Endothelial cell of umbilical vein (primary cell): ENCODE results near the gene SAA2. TPM values are rescaled to one million over a fixed set of nuclear protein-coding genes. Genes with fewer than 3 reads are reported as not detected.

Experiments
- BruUV-seq: library from RNA; stranded (reverse); fragments of 400-500 nt; replicated peaks from 2 replicates; lab custom pipeline; 2021; lab: Mats Ljungman, UMichigan
- CTCF ChIA-PET: fragments of 300-600, 350-600 bp; sonication (Branson Sonifier 250); formaldehyde crosslinking; loops from one replicate; lab custom pipeline; 2021; ENCODE audit warnings: antibody characterized with exemption, inconsistent platforms; lab: Charles Lee
- POLR2A ChIA-PET: fragments of 300-600, 350-600 bp; sonication (Branson Sonifier 250); formaldehyde crosslinking; loops from one replicate; lab custom pipeline; 2021; ENCODE audit warnings: antibody characterized with exemption, inconsistent platforms; lab: Charles Lee
- DNase-seq: peaks from one replicate; pipeline ENCODE4 v3.0.0-alpha.2; 2011; ENCODE audit warnings: low read depth, low spot score
- FAIRE-seq: peaks from 2 replicates; lab custom pipeline; 2011; peaks lifted over from hg19 to GRCh38; lab: Jason Lieb, UNC
- H2AFZ ChIP-seq: 2 replicates; pipeline ENCODE4 v1.6.0; 2012; ENCODE audit warnings: low read depth, low read length, control low read depth, inconsistent platforms
- H3K27ac ChIP-seq: 2 replicates; pipeline ENCODE4 v1.5.1; 2011; ENCODE audit warnings: low read depth, mild to moderate bottlenecking, control low read depth, low read length, moderate library complexity; ENCODE audit not compliant: insufficient read depth
- H3K27me3 ChIP-seq, 2 experiments: 2 replicates each; pipeline versions ENCODE4 v1.6.0 to v1.6.1; 2011; ENCODE audit warnings: low read length in 2 of 2, mixed read lengths in 1 of 2; ENCODE audit not compliant: control insufficient read depth in 2 of 2, insufficient read depth in 2 of 2
- H3K36me3 ChIP-seq, 2 experiments: 2 replicates in 1 of 2; 3 replicates in 1 of 2; pipeline ENCODE4 v1.5.1; 2011; ENCODE audit warnings: low read length in 2 of 2, mild to moderate bottlenecking in 1 of 2, moderate library complexity in 1 of 2; ENCODE audit not compliant: control insufficient read depth in 2 of 2, insufficient read depth in 2 of 2; ENCODE audit errors: extremely low read depth in 1 of 2
- H3K4me1 ChIP-seq: 3 replicates; pipeline ENCODE4 v1.5.1; 2011; ENCODE audit warnings: mild to moderate bottlenecking, low read length; ENCODE audit not compliant: control insufficient read depth, insufficient read depth; ENCODE audit errors: extremely low read depth
- H3K4me2 ChIP-seq: 2 replicates; pipeline ENCODE4 v1.6.1; 2011; ENCODE audit warnings: low read length, control low read depth, mixed read lengths; ENCODE audit not compliant: insufficient read depth
- H3K4me3 ChIP-seq, 3 experiments: fragments of 200-600 bp in 1 of 3; sonication (generic), shearing (Covaris generic) in 1 of 3; replicated peaks in 1 of 3; 2 replicates each; pipeline ENCODE4 v1.5.1; 2011 to 2016; ENCODE audit warnings: control low read depth in 3 of 3, low read length in 3 of 3, mild to moderate bottlenecking in 2 of 3, inconsistent platforms in 1 of 3, low read depth in 1 of 3, moderate library complexity in 1 of 3; ENCODE audit not compliant: insufficient read depth in 1 of 3
- H3K79me2 ChIP-seq: 2 replicates; pipeline ENCODE4 v1.6.0; 2012; ENCODE audit warnings: low read length, inconsistent platforms; ENCODE audit not compliant: control insufficient read depth, insufficient read depth
- H3K9ac ChIP-seq: replicated peaks from 2 replicates; pipeline ENCODE3; 2011; ENCODE audit warnings: low read length, control low read depth; ENCODE audit not compliant: insufficient read depth; ENCODE audit errors: extremely low read depth
- H3K9me1 ChIP-seq: replicated peaks from 3 replicates; pipeline ENCODE4 v1.6.0; 2011; ENCODE audit warnings: mild to moderate bottlenecking, low read length; ENCODE audit not compliant: control insufficient read depth, insufficient read depth; ENCODE audit errors: extremely low read depth
- H3K9me3 ChIP-seq: replicated peaks from 2 replicates; pipeline ENCODE4 v1.5.1; 2012; ENCODE audit warnings: low read length, inconsistent platforms; ENCODE audit not compliant: control insufficient read depth, insufficient read depth
- H4K20me1 ChIP-seq: replicated peaks from 2 replicates; pipeline ENCODE3; 2011; ENCODE audit warnings: mild to moderate bottlenecking, low read length; ENCODE audit not compliant: control insufficient read depth, insufficient read depth; ENCODE audit errors: extremely low read depth
- EZH2 ChIP-seq: IDR thresholded peaks from 2 replicates; pipeline ENCODE4 v1.6.1; 2012; ENCODE audit warnings: borderline replicate concordance, low read depth, mild to moderate bottlenecking, moderate library complexity, low read length, inconsistent platforms; ENCODE audit not compliant: severe bottlenecking
- FOS ChIP-seq: IDR thresholded peaks from 2 replicates; pipeline ENCODE4 v1.6.1; 2011; ENCODE audit warnings: mild to moderate bottlenecking, low read length, moderate library complexity, borderline replicate concordance; ENCODE audit not compliant: insufficient read depth
- GATA2 ChIP-seq: IDR thresholded peaks from 2 replicates; pipeline ENCODE4 v1.7.0; 2011; ENCODE audit warnings: low read depth, mild to moderate bottlenecking, moderate library complexity, mixed read lengths, low read length; ENCODE audit not compliant: insufficient read length, insufficient read depth
- JUN ChIP-seq: IDR thresholded peaks from 2 replicates; pipeline ENCODE4 v1.6.1; 2011; ENCODE audit warnings: borderline replicate concordance, low read depth; ENCODE audit not compliant: insufficient read length, insufficient read depth
- MYC ChIP-seq: IDR thresholded peaks from one replicate; pipeline ENCODE4 v1.6.1; 2011; ENCODE audit warnings: mild to moderate bottlenecking, low read depth, low read length
- POLR2A ChIP-seq: IDR thresholded peaks from 2 replicates; pipeline ENCODE4 v1.6.1; 2012; ENCODE audit warnings: low read depth, mild to moderate bottlenecking, control low read depth, low read length
- POLR2AphosphoS5 ChIP-seq: IDR thresholded peaks from 2 replicates; pipeline ENCODE4 v1.6.1; 2012; ENCODE audit warnings: low read depth, mild to moderate bottlenecking, control low read depth, low read length, moderate library complexity; ENCODE audit not compliant: insufficient read depth
- dilution Hi-C: fragments of 300-500 bp; cut with MboI; formaldehyde crosslinking; loops from one replicate; pipeline ENCODE4 v1.15.0; 2019; ENCODE audit warnings: low sequenced_read_pairs; ENCODE audit not compliant: extremely low pct_ligation_motif_present
- intact Hi-C: fragments of 100-400 bp; cut with micrococcal nuclease; formaldehyde crosslinking; loops from one replicate; pipeline ENCODE4 v1.10.0; 2022
- polyA plus RNA-seq, 4 experiments: library from polyadenylated mRNA; depleted of rRNA in 3 of 4; stranded (reverse) in 3 of 4; unstranded in 1 of 4; fragments of >200 nt; gene quantifications; 2 replicates each; pipeline versions ENCODE4 v1.2.1 to v1.2.3, GENCODE V29; 2011 to 2012; ENCODE audit warnings: missing spikeins in 1 of 4
- total RNA-seq: library from RNA; stranded (reverse); gene quantifications from 2 replicates; pipeline ENCODE4 v1.2.3, GENCODE V29; 2021
- TF ChIP-seq, protein P1 (sequence below), 2 donors: IDR thresholded peaks; 1 replicate in 1 of 2; 2 replicates in 1 of 2; pipeline ENCODE4 v1.5.1; 2011; ENCODE audit warnings: low read length in 2 of 2, mild to moderate bottlenecking in 2 of 2, moderate library complexity in 2 of 2, control low read depth in 1 of 2, inconsistent platforms in 1 of 2, low read depth in 1 of 2; ENCODE audit not compliant: insufficient read depth in 1 of 2; ENCODE audit errors: extremely low read depth in 1 of 2
- TF ChIP-seq, protein P2 (sequence below): IDR thresholded peaks from 2 replicates; pipeline ENCODE4 v1.6.1; 2011; ENCODE audit not compliant: insufficient read depth, insufficient read length

The SAA2 gene
- total and polyA plus RNA-seq, 2 donors (not counting 3 experiments of a cell fraction or from before 2014, with no cell fraction given): not detected

DNA sequence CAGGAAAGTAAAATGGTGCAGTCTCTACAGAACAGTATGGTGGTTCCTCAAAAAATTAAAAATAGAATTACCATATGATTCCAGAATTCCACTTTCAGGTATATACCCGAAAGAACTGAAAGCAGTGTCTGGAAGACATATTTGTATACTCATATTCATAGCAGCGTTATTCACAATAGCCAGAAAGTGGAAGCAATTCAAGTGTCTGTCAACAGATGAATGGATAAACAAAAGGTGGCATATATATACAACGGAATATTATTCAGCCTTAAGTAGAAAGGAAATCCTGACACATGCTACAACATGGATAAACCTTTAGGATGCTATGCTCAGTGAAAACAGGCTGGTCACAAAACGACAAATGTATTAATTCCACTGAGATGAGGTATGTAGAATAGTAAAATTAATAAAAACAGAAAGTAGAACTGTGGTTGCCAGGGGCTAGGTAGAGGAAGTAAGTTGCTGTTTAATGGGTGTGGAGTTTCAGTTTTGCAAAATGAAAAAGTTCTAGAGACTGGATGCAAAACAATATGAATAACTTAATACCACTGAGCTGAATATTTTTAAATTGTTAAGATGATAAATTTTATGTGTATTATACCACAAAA is 32.1 kb upstream of the SAA2 start:
- no peaks in the 10 kb centered on the region for H3K9me1 ChIP-seq
- FAIRE-seq (no peak), DNase-seq (no peak)
- H3K4me2 ChIP-seq: no peak overlapping the region
- POLR2A ChIA-PET: no interaction called here
- H3K27ac ChIP-seq: no peak overlapping the region
- dilution Hi-C loops (no loop called here), intact Hi-C loops (no loop called here)
- no peaks in the 10 kb centered on the region for H3K27me3 ChIP-seq
- no TSS peak for BruUV-seq
- no peaks in the 10 kb centered on the region for H4K20me1 ChIP-seq
- TF ChIP-seq JUN (no peak), EZH2 (no peak), POLR2AphosphoS5 (no peak), POLR2A (no peak), MYC (no peak), GATA2 (no peak), FOS (no peak)
- TF ChIP-seq, protein P1, sequence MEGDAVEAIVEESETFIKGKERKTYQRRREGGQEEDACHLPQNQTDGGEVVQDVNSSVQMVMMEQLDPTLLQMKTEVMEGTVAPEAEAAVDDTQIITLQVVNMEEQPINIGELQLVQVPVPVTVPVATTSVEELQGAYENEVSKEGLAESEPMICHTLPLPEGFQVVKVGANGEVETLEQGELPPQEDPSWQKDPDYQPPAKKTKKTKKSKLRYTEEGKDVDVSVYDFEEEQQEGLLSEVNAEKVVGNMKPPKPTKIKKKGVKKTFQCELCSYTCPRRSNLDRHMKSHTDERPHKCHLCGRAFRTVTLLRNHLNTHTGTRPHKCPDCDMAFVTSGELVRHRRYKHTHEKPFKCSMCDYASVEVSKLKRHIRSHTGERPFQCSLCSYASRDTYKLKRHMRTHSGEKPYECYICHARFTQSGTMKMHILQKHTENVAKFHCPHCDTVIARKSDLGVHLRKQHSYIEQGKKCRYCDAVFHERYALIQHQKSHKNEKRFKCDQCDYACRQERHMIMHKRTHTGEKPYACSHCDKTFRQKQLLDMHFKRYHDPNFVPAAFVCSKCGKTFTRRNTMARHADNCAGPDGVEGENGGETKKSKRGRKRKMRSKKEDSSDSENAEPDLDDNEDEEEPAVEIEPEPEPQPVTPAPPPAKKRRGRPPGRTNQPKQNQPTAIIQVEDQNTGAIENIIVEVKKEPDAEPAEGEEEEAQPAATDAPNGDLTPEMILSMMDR (IDR thresholded peaks at IDR 0.05; ENCODE audit: extremely low read depth in 1 of 2, insufficient read depth in 1 of 2, low read depth in 1 of 2, low read length in 2 of 2): no peak
- TF ChIP-seq, protein P2, sequence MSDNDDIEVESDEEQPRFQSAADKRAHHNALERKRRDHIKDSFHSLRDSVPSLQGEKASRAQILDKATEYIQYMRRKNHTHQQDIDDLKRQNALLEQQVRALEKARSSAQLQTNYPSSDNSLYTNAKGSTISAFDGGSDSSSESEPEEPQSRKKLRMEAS: no peak
- peaks cover 2 to 7% of the 10 kb centered on the region in 2 experiments for H3K36me3 ChIP-seq
- H3K9me3 ChIP-seq: no peaks in the 10 kb centered on the region
- no peaks in the 10 kb centered on the region for H3K4me1 ChIP-seq
- H3K9ac ChIP-seq: no peak overlapping the region
- no peak overlapping the region for H3K4me3 ChIP-seq
- CTCF ChIA-PET: interaction anchor here (1.1 kb wide), 1 partner anchor 37 kb away, joined by 3 read pairs; no protein-coding TSS in a partner anchor
- H3K79me2 ChIP-seq: no peaks in the 10 kb centered on the region
- H2AFZ ChIP-seq: no peak overlapping the region
